ENCODE results near the gene TBC1D22A.
"Not testable (repeated sequence)": the region's sequence is repeated elsewhere in the genome, so short reads cannot be mapped to it uniquely, and the experiment has no call there.

The TBC1D22A gene

GRCh38 chr22:46976143-46976542 is 213.7 kb downstream of the TBC1D22A start:
- DNase-seq: no peak

GRCh38 chr22:46976598-46976997 is 214.1 kb downstream of the TBC1D22A start:
- no peak for DNase-seq

- DNase-seq: no peak
Observed at GRCh38 chr22:46977656-46978343, 215.3 kb downstream of the TBC1D22A start.

GRCh38 chr22:46978668-46979067 is 216.2 kb downstream of the TBC1D22A start:
- DNase-seq: not testable (repeated sequence)

GRCh38 chr22:46979506-46979905 is 217.1 kb downstream of the TBC1D22A start:
- no peak for DNase-seq

- no peak for DNase-seq
Observed at GRCh38 chr22:46980392-46980791, 217.9 kb downstream of the TBC1D22A start.

- no peak for DNase-seq
Observed at GRCh38 chr22:46982635-46983034, 220.2 kb downstream of the TBC1D22A start.

- no peak for DNase-seq
Observed at GRCh38 chr22:46983046-46983445, 220.6 kb downstream of the TBC1D22A start.

- DNase-seq: no peak
Observed at GRCh38 chr22:46984751-46985506, 222.5 kb downstream of the TBC1D22A start.

- DNase-seq: no peak
Observed at GRCh38 chr22:46985507-46985882, 223.0 kb downstream of the TBC1D22A start.

GRCh38 chr22:46986788-46987187 is 224.3 kb downstream of the TBC1D22A start:
- no peak for DNase-seq

- no peak for DNase-seq
Observed at GRCh38 chr22:46990937-46991550, 228.6 kb downstream of the TBC1D22A start.

- DNase-seq: no peak
Observed at GRCh38 chr22:46991666-46992065, 229.2 kb downstream of the TBC1D22A start.

- no peak for DNase-seq
Observed at GRCh38 chr22:46992121-46992731, 229.8 kb downstream of the TBC1D22A start.

- no peak for DNase-seq
Observed at GRCh38 chr22:46993633-46994032, 231.2 kb downstream of the TBC1D22A start.

GRCh38 chr22:46994265-46994664 is 231.8 kb downstream of the TBC1D22A start:
- DNase-seq: no peak

GRCh38 chr22:46994983-46995382 is 232.5 kb downstream of the TBC1D22A start:
- DNase-seq: no peak

- DNase-seq: no peak
Observed at GRCh38 chr22:46995501-46996360, 233.3 kb downstream of the TBC1D22A start.

- no peak for DNase-seq
Observed at GRCh38 chr22:46996595-46997310, 234.3 kb downstream of the TBC1D22A start.

GRCh38 chr22:46997311-46997970 is 235.0 kb downstream of the TBC1D22A start:
- no peak for DNase-seq

GRCh38 chr22:46998331-46998730 is 235.9 kb downstream of the TBC1D22A start:
- DNase-seq: no peak

Data from CD4-positive, alpha-beta T cell treated with Interferon alpha-2 for 1 hour (primary cell).